ENCODE data around the gene KCNA10.

DNA sequence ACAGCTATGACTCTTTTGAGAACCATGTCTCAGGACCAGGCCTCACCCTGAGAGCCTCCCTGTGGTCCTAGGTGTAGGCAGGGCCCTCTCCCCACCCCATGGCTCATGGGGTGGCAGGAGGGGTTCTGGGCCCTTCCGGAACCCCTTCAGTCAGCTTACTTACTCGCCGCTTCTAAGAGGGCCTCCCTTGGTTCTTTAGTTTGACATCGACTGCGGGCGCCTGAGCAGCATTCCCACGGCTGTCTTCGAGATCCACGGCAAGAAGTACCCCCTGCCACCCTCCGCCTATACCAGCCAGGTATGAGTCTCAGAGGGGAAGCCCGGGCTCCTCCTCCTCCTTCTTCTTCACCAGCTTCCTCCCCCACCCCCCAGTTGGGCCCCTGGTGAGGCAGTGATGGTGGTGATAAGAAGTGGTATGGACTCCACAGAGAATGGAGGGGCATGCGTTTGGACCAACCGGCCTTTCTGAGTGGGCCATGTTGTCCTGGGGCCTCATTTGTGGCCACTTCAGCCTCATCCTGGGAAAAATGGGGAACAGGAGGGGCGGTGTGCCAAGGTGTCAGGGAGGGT lies 28.9 kb downstream of the KCNA10 start:
- TF ChIP-seq, protein P1, sequence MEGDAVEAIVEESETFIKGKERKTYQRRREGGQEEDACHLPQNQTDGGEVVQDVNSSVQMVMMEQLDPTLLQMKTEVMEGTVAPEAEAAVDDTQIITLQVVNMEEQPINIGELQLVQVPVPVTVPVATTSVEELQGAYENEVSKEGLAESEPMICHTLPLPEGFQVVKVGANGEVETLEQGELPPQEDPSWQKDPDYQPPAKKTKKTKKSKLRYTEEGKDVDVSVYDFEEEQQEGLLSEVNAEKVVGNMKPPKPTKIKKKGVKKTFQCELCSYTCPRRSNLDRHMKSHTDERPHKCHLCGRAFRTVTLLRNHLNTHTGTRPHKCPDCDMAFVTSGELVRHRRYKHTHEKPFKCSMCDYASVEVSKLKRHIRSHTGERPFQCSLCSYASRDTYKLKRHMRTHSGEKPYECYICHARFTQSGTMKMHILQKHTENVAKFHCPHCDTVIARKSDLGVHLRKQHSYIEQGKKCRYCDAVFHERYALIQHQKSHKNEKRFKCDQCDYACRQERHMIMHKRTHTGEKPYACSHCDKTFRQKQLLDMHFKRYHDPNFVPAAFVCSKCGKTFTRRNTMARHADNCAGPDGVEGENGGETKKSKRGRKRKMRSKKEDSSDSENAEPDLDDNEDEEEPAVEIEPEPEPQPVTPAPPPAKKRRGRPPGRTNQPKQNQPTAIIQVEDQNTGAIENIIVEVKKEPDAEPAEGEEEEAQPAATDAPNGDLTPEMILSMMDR (IDR thresholded peaks at IDR 0.05), result no peak
- TF ChIP-seq POLR2A (IDR thresholded peaks at IDR 0.05), result no peak
